ENCODE measurements around the gene NPR1. TPM values are rescaled to one million over a fixed set of nuclear protein-coding genes. Genes with fewer than 3 reads are reported as not detected.

Gene NPR1
- total RNA-seq, 1 donor from 2014 or later: 0.19 TPM

DNA sequence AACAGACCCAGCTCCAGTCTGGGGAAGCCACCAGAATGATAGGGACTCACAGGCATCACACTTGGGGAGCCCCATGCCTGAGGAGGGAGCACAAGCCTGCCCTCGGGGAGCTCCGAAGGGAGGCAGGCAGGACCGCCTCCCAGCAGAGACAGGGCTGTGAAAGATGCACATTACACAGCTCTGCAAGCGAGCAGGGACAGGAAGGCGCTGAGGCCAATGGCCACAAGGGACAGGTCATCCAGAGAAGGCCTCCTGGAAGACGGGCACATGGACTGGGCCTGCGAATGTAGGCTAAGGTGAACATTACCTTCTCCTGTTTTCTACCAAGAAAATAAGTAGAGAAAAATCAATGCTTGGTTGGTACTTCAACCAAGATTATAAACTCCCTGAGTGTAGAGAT is 4.2 kb downstream of the NPR1 start:
- no peak overlapping the region for H3K4me3 ChIP-seq
- no peak overlapping the region for H3K4me2 ChIP-seq
- no peak overlapping the region for H3K4me3 Mint-ChIP-seq
- peaks cover 2% of the 10 kb centered on the region for H3K36me3 Mint-ChIP-seq
- no peak for DNase-seq (ENCODE audit: low spot score)
- peaks cover 45% of the 10 kb centered on the region for H3K27me3 Mint-ChIP-seq (ENCODE audit: insufficient read depth, low read depth)
- H3K9me3 Mint-ChIP-seq: peaks cover 2% of the 10 kb centered on the region
- H3K36me3 ChIP-seq: no peaks in the 10 kb centered on the region
- no peaks in the 10 kb centered on the region for H3K79me2 ChIP-seq (ENCODE audit: low read depth)
- H3K27me3 ChIP-seq: peaks cover 46% of the 10 kb centered on the region
- H2AFZ ChIP-seq (replicated peaks): no peak overlapping the region
- TF ChIP-seq EZH2phosphoT487 (IDR thresholded peaks at IDR 0.05): no peak
- no peak for TF ChIP-seq EZH2 (IDR thresholded peaks at IDR 0.05)
- TF ChIP-seq, protein P1, sequence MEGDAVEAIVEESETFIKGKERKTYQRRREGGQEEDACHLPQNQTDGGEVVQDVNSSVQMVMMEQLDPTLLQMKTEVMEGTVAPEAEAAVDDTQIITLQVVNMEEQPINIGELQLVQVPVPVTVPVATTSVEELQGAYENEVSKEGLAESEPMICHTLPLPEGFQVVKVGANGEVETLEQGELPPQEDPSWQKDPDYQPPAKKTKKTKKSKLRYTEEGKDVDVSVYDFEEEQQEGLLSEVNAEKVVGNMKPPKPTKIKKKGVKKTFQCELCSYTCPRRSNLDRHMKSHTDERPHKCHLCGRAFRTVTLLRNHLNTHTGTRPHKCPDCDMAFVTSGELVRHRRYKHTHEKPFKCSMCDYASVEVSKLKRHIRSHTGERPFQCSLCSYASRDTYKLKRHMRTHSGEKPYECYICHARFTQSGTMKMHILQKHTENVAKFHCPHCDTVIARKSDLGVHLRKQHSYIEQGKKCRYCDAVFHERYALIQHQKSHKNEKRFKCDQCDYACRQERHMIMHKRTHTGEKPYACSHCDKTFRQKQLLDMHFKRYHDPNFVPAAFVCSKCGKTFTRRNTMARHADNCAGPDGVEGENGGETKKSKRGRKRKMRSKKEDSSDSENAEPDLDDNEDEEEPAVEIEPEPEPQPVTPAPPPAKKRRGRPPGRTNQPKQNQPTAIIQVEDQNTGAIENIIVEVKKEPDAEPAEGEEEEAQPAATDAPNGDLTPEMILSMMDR (IDR thresholded peaks at IDR 0.05): no peak
- H3K27ac ChIP-seq: no peak overlapping the region
- peaks cover 36% of the 10 kb centered on the region for H3K4me1 Mint-ChIP-seq
- peaks cover 13% of the 10 kb centered on the region for H3F3A ChIP-seq (ENCODE audit: low read depth)
- H3K4me1 ChIP-seq: peaks cover 18% of the 10 kb centered on the region
- no peaks in the 10 kb centered on the region for H3K9me3 ChIP-seq (ENCODE audit: low read depth)
- H4K20me1 ChIP-seq (ENCODE audit: low read depth): peaks cover 5% of the 10 kb centered on the region
- no peak overlapping the region for H3K27ac Mint-ChIP-seq
- no peak overlapping the region for H3K9ac ChIP-seq

DNA sequence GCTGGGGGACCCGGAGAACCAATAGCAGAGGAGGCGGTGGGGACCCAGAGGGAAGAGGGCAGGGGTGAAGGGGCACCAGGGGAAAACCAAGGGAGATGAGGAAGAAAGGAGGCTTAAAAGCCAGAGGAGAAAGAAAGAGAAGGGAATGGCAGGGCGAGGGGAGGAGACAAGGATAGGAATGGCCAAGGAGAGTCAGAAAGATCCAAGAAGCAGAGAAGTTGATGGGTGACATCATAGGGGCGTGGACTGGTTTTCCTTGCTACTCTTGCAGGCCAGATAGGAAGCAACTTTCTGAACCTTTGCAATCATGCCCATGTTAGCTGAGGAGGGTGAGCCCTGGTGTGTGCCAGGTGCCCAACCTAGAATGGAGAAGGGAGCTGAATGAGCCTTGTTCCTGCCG is 5.4 kb downstream of the NPR1 start:
- peaks cover 7% of the 10 kb centered on the region for H3F3A ChIP-seq (ENCODE audit: low read depth)
- H3K4me1 ChIP-seq: peaks cover 10% of the 10 kb centered on the region
- no peak for DNase-seq (ENCODE audit: low spot score)
- no peak overlapping the region for H2AFZ ChIP-seq (replicated peaks)
- no peak overlapping the region for H3K4me3 ChIP-seq
- no peak overlapping the region for H3K9ac ChIP-seq
- no peak for TF ChIP-seq EZH2 (IDR thresholded peaks at IDR 0.05)
- TF ChIP-seq, protein P1 (IDR thresholded peaks at IDR 0.05): no peak
- TF ChIP-seq EZH2phosphoT487 (IDR thresholded peaks at IDR 0.05): no peak
- H3K4me1 Mint-ChIP-seq: peaks cover 27% of the 10 kb centered on the region
- H3K9me3 Mint-ChIP-seq: peaks cover 2% of the 10 kb centered on the region
- H3K36me3 Mint-ChIP-seq: peaks cover 2% of the 10 kb centered on the region
- H3K27ac ChIP-seq: no peak overlapping the region
- H3K27me3 ChIP-seq: peaks cover 35% of the 10 kb centered on the region
- H4K20me1 ChIP-seq (ENCODE audit: low read depth): no peaks in the 10 kb centered on the region
- H3K4me2 ChIP-seq: no peak overlapping the region
- H3K4me3 Mint-ChIP-seq: no peak overlapping the region
- peaks cover 40% of the 10 kb centered on the region for H3K27me3 Mint-ChIP-seq (ENCODE audit: insufficient read depth, low read depth)
- H3K27ac Mint-ChIP-seq: no peak overlapping the region
- H3K36me3 ChIP-seq: no peaks in the 10 kb centered on the region
- no peaks in the 10 kb centered on the region for H3K9me3 ChIP-seq (ENCODE audit: low read depth)
- no peaks in the 10 kb centered on the region for H3K79me2 ChIP-seq (ENCODE audit: low read depth)

DNA sequence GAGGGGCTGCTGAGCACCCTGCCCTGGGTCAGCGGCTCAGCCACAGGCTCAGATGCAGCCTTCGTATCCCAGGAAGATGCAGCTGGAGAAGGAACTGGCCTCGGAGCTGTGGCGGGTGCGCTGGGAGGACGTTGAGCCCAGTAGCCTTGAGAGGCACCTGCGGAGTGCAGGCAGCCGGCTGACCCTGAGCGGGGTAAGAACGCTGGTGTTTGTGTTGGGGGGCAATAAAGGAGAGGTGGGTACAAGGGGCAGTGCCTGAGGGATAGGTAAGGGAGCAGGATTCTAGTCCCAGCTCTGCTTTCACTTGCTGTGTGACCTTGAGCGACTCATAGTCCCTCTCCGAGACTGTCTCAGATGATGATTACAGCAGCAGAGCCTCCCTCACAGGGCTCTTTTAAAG is 6.4 kb downstream of the NPR1 start:
- no peaks in the 10 kb centered on the region for H3K9me3 ChIP-seq (ENCODE audit: low read depth)
- peak overlapping the region; percentile 42 for H3K27ac Mint-ChIP-seq
- H3K4me2 ChIP-seq: no peak overlapping the region
- no peak for DNase-seq (ENCODE audit: low spot score)
- no peak overlapping the region for H3K4me3 ChIP-seq
- peaks cover under 1% of the 10 kb centered on the region for H3K4me1 ChIP-seq
- no peak overlapping the region for H3K9ac ChIP-seq
- peaks cover 23% of the 10 kb centered on the region for H3K4me1 Mint-ChIP-seq
- H3K9me3 Mint-ChIP-seq: peaks cover 2% of the 10 kb centered on the region
- H3K27me3 ChIP-seq: peaks cover 24% of the 10 kb centered on the region
- H4K20me1 ChIP-seq (ENCODE audit: low read depth): no peaks in the 10 kb centered on the region
- no peak for TF ChIP-seq EZH2phosphoT487 (IDR thresholded peaks at IDR 0.05)
- TF ChIP-seq, protein P1 (IDR thresholded peaks at IDR 0.05): no peak
- TF ChIP-seq EZH2 (IDR thresholded peaks at IDR 0.05): no peak
- H3K79me2 ChIP-seq (ENCODE audit: low read depth): no peaks in the 10 kb centered on the region
- H3K36me3 Mint-ChIP-seq: peaks cover 2% of the 10 kb centered on the region
- H2AFZ ChIP-seq (replicated peaks): no peak overlapping the region
- H3F3A ChIP-seq (ENCODE audit: low read depth): peaks cover 7% of the 10 kb centered on the region
- no peak overlapping the region for H3K27ac ChIP-seq
- no peak overlapping the region for H3K4me3 Mint-ChIP-seq
- H3K36me3 ChIP-seq: no peaks in the 10 kb centered on the region
- H3K27me3 Mint-ChIP-seq (ENCODE audit: insufficient read depth, low read depth): peaks cover 35% of the 10 kb centered on the region
